Measurements from ENCODE around the gene CISH. TPM values are rescaled to one million over a fixed set of nuclear protein-coding genes. Genes with fewer than 3 reads are reported as not detected.

CISH gene
- total RNA-seq, 1 experiment from 2014 or later = 2.3 TPM

DNA sequence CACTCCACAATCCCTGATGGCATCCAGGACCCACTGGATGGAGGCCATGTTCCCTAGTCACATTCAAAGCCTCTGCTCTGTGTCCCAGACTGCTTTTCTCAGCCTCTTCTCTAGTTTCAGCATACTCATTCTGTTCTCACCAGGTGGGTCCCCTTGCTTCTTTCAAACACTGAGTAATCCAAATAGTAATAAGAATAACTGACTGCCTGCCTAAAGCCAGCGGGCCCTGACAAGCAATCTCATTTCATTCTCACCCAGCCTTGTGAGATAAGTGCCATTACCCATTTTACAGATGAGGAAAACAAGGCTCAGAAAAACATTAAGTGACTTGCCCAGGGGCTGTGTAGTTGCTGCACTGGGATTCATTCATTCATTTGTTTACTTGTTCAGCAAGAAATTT is 30.8 kb upstream of the CISH start:
- ATAC-seq = no peak
- intact Hi-C loops (cut with micrococcal nuclease) = no loop called here
- H2AFZ ChIP-seq (ENCODE audit: low read length) = no peak overlapping the region

DNA sequence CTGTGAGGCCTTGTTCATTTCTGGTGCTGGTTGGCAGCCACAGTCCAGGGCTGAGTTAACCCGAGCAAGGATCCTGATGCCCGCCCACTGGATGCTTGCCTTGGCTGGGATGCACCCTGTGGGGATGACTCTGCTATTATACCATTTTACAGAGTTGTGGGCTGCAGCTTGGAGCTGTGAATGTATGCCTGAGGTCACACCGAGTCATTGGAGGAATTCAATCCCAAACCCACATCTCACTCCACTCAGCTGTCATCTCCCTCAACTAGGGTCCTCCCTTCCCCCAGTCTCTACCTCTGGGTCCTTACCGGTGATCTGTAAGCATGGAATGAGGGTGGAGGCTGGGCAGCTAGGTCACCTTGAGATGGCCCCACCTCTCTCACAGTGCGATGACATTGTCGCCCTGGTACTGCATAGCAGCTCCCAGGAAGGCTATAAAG is 27.5 kb upstream of the CISH start:
- peak overlapping the region; percentile 76 for H3K27ac ChIP-seq (ENCODE audit: low read length)
- H3K4me1 ChIP-seq (ENCODE audit: insufficient read depth, low read length) = peaks cover 37% of the 10 kb centered on the region
- no peak overlapping the region for H3K9ac ChIP-seq (ENCODE audit: low read length)
- no peak for TF ChIP-seq EZH2 (IDR thresholded peaks at IDR 0.05; ENCODE audit: low read length, unreplicated experiment)
- TF ChIP-seq, protein P1, sequence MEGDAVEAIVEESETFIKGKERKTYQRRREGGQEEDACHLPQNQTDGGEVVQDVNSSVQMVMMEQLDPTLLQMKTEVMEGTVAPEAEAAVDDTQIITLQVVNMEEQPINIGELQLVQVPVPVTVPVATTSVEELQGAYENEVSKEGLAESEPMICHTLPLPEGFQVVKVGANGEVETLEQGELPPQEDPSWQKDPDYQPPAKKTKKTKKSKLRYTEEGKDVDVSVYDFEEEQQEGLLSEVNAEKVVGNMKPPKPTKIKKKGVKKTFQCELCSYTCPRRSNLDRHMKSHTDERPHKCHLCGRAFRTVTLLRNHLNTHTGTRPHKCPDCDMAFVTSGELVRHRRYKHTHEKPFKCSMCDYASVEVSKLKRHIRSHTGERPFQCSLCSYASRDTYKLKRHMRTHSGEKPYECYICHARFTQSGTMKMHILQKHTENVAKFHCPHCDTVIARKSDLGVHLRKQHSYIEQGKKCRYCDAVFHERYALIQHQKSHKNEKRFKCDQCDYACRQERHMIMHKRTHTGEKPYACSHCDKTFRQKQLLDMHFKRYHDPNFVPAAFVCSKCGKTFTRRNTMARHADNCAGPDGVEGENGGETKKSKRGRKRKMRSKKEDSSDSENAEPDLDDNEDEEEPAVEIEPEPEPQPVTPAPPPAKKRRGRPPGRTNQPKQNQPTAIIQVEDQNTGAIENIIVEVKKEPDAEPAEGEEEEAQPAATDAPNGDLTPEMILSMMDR (conservative IDR thresholded peaks at IDR 0.05; ENCODE audit: low read depth, low read length) = no peak
- TF ChIP-seq EZH2phosphoT487 (IDR thresholded peaks at IDR 0.05; ENCODE audit: borderline replicate concordance, low read length) = no peak
- peaks cover 34% of the 10 kb centered on the region for H3K36me3 ChIP-seq (ENCODE audit: low read depth, low read length)
- no peak overlapping the region for H2AFZ ChIP-seq (ENCODE audit: low read length)
- no peak overlapping the region for H3K4me3 ChIP-seq (ENCODE audit: low read length)
- no peaks in the 10 kb centered on the region for H4K20me1 ChIP-seq (ENCODE audit: low read length)
- H3K9me2 ChIP-seq (replicated peaks; ENCODE audit: low read length) = no peaks in the 10 kb centered on the region
- peak overlapping the region; percentile 54 for H3K4me2 ChIP-seq (ENCODE audit: low read length)
- no peaks in the 10 kb centered on the region for H3K9me3 ChIP-seq (ENCODE audit: low read length)
- H3K79me2 ChIP-seq (ENCODE audit: low read length) = peaks cover 58% of the 10 kb centered on the region
- ChIA-PET POLR2A (ENCODE audit: unreplicated experiment) (interaction anchor here (0.6 kb wide), 1 partner anchor 291 kb away, joined by 3 read pairs; no protein-coding TSS in a partner anchor), CTCF (interaction anchor here (1.0 kb wide), 1 partner anchor 14 kb away, joined by 3 read pairs; no protein-coding TSS in a partner anchor)
- no TSS peak for BruUV-seq (replicated peaks)
- ATAC-seq (peak; percentile 94), DNase-seq (peak; percentile 89)
- H3K27me3 ChIP-seq (ENCODE audit: low read length) = no peaks in the 10 kb centered on the region
- intact Hi-C loops (cut with micrococcal nuclease) = no loop called here
- no peaks in the 10 kb centered on the region for H3F3A ChIP-seq (ENCODE audit: low read length, unreplicated experiment)

More for the DNA sequence above, 30.8 kb upstream of the CISH start:
- Histone ChIP-seq H3K27ac (ENCODE audit: low read length) (no peak overlapping the region), H3K4me3 (ENCODE audit: low read length) (no peak overlapping the region), H3K9ac (ENCODE audit: low read length) (no peak overlapping the region), H3K4me1 (ENCODE audit: insufficient read depth, low read length) (peaks cover 26% of the 10 kb centered on the region), H3K27me3 (ENCODE audit: low read length) (no peaks in the 10 kb centered on the region), H3K36me3 (ENCODE audit: low read depth, low read length) (peaks cover 48% of the 10 kb centered on the region), H3K9me2 (replicated peaks; ENCODE audit: low read length) (no peaks in the 10 kb centered on the region), H3F3A (ENCODE audit: low read length, unreplicated experiment) (no peaks in the 10 kb centered on the region), H3K4me2 (ENCODE audit: low read length) (no peak overlapping the region), H3K9me3 (ENCODE audit: low read length) (no peaks in the 10 kb centered on the region), H4K20me1 (ENCODE audit: low read length) (no peaks in the 10 kb centered on the region), H3K79me2 (ENCODE audit: low read length) (peaks cover 26% of the 10 kb centered on the region)
- TF ChIP-seq EZH2 (IDR thresholded peaks at IDR 0.05; ENCODE audit: low read length, unreplicated experiment) = no peak
- TF ChIP-seq EZH2phosphoT487 (IDR thresholded peaks at IDR 0.05; ENCODE audit: borderline replicate concordance, low read length) = no peak
- TF ChIP-seq, protein P1 (conservative IDR thresholded peaks at IDR 0.05; ENCODE audit: low read depth, low read length) = no peak
- BruUV-seq (replicated peaks) = no TSS peak
- DNase-seq = no peak
- ChIA-PET POLR2A (ENCODE audit: unreplicated experiment) (no interaction called here), CTCF (no interaction called here)

DNA sequence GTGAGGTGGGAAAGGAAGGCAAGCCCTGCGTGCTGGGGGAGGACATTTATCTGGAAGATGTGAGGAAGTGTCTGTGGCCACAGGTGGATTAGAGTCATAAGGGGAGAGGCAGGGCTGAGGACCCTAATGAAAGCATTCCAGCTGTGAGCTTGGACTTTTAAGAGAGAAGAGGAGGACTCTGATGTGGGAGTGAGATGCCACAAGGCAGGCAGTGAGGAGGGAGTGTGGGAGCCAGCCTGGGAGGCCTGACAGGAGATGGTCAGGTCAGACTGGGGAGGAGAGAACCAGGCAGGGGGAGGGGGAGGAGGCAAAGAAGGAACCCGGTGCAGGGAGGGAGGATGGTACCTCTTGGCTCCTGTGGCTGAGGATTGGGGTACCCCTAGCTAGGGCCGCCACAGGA is 26.4 kb upstream of the CISH start:
- Histone ChIP-seq H3K9me3 (ENCODE audit: low read length) (no peaks in the 10 kb centered on the region), H3K4me1 (ENCODE audit: insufficient read depth, low read length) (peaks cover 44% of the 10 kb centered on the region), H3K27ac (ENCODE audit: low read length) (peak overlapping the region; percentile 76), H2AFZ (ENCODE audit: low read length) (no peak overlapping the region), H3K79me2 (ENCODE audit: low read length) (peaks cover 70% of the 10 kb centered on the region), H4K20me1 (ENCODE audit: low read length) (no peaks in the 10 kb centered on the region), H3K4me3 (ENCODE audit: low read length) (no peak overlapping the region), H3F3A (ENCODE audit: low read length, unreplicated experiment) (no peaks in the 10 kb centered on the region), H3K9me2 (replicated peaks; ENCODE audit: low read length) (no peaks in the 10 kb centered on the region), H3K9ac (ENCODE audit: low read length) (no peak overlapping the region), H3K36me3 (ENCODE audit: low read depth, low read length) (peaks cover 27% of the 10 kb centered on the region), H3K27me3 (ENCODE audit: low read length) (no peaks in the 10 kb centered on the region), H3K4me2 (ENCODE audit: low read length) (peak overlapping the region; percentile 9; the same call in 1 of the 2 replicates)
- ATAC-seq (no peak), DNase-seq (no peak)
- no TSS peak for BruUV-seq (replicated peaks)
- TF ChIP-seq EZH2phosphoT487 (IDR thresholded peaks at IDR 0.05; ENCODE audit: borderline replicate concordance, low read length) = no peak
- TF ChIP-seq EZH2 (IDR thresholded peaks at IDR 0.05; ENCODE audit: low read length, unreplicated experiment) = no peak
- TF ChIP-seq, protein P1 (conservative IDR thresholded peaks at IDR 0.05; ENCODE audit: low read depth, low read length) = no peak
- CTCF ChIA-PET = no interaction called here
- intact Hi-C loops (cut with micrococcal nuclease) = no loop called here
- POLR2A ChIA-PET (ENCODE audit: unreplicated experiment) = no interaction called here

All from PC-3 (cell line).